ENCODE results near the gene ACTA2.

DNA sequence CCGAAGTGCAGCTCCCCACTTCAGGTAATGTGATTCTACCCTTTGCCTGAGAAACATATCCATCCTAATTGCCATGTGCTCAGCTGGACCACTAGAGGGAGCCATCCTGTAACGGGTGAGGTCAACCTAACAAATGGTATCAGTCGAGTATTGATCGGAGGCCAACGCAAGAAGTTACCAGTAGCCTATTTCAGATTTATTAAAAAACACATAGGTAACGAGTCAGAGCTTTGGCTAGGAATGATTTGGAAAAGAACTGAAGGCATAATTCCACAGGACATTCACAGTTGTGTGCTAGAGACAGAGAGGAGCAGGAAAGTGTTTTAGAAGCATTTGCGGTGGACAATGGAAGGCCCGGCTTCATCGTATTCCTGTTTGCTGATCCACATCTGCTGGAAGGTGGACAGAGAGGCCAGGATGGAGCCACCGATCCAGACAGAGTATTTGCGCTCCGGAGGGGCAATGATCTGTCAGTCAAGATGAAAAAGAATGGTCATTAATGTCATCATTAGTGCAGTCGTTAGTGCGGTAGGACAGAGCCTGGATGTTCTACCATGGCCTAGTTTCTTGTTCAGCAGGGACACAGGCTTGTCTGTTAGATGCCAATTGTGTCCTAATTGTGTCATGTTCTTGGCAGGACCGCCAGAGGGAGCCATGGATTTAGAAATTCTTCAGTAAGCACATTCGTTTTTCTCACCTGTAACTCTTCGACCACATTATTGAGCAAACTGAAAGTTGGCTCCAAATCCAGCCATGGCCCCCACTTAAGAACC, 17.5 kb downstream of the ACTA2 start:
- peak; percentile 83 for TF ChIP-seq CTCF (conservative IDR thresholded peaks at IDR 0.05)
- TF ChIP-seq ZFX (IDR thresholded peaks at IDR 0.05), result no peak

Measured in C4-2B (cell line).